Measurements from ENCODE around the gene FMR1.

DNA sequence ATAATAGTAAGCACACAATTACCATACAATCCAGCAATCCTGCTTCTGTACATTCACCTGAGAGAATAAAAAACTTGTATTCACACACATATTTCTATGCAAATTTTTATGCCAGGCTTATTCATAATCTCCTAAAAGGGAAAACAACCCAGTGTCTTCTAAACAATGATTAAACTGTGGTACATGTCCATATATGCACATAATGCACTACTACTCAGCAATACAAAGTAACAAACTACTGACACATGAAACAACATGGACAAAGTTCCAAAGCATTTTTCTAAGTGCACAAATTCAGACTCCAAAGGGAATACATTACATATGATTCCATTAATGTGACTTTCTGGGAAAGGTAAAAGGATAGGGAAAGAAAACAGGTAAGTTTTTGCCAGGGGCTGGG lies 18.0 kb upstream of the FMR1 start:
- TF ChIP-seq PATZ1 (CRISPR knock-in tag; IDR thresholded peaks at IDR 0.05; ENCODE audit: borderline replicate concordance) (no peak), TOX (CRISPR knock-in tag; IDR thresholded peaks at IDR 0.05; ENCODE audit: borderline replicate concordance) (no peak), PPARA (CRISPR knock-in tag; IDR thresholded peaks at IDR 0.05; ENCODE audit: borderline replicate concordance) (no peak), ISL1 (CRISPR knock-in tag; IDR thresholded peaks at IDR 0.05) (no peak), ZFP30 (CRISPR knock-in tag; IDR thresholded peaks at IDR 0.05) (no peak)
- TF ChIP-seq, protein P1, sequence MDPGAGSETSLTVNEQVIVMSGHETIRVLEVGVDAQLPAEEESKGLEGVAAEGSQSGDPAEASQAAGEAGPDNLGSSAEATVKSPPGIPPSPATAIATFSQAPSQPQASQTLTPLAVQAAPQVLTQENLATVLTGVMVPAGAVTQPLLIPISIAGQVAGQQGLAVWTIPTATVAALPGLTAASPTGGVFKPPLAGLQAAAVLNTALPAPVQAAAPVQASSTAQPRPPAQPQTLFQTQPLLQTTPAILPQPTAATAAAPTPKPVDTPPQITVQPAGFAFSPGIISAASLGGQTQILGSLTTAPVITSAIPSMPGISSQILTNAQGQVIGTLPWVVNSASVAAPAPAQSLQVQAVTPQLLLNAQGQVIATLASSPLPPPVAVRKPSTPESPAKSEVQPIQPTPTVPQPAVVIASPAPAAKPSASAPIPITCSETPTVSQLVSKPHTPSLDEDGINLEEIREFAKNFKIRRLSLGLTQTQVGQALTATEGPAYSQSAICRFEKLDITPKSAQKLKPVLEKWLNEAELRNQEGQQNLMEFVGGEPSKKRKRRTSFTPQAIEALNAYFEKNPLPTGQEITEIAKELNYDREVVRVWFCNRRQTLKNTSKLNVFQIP (CRISPR knock-in tag; IDR thresholded peaks at IDR 0.05; ENCODE audit: borderline replicate concordance, low read depth): no peak

Data from SK-N-SH treated with all-trans-retinoic acid at 6 μM for 48 hours (cell line).